ENCODE measurements around the gene DEXI.

The DEXI gene

DNA sequence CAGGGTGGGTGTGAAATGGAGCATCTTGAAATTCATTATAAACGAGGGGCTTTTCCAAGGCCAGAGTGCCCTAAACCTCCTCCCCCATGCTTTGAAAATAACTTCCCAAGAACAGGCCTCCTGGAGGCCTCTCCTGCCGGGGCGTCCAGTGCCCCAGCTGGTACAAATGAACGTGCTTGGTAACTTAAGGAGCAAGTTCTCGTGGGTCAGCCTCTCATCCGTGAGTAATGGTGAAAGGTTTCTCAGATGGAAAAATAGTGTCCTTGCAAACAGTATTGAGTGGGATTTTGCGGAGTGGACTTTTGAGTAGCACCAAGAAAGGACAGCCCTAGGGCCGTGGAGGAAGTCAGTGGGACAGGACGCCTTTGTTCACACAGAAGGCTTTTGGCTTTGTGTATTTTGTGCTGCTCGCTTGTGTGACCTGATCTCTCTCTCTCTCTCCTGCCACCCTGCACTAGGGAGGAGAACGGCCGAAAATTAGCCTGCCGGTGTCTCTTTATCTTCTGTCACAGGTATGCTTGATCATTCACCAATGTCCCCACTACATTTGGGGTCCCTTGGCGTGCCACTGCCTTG lies 36.7 kb upstream of the DEXI start:
- ChIA-PET POLR2A (no interaction called here), CTCF (no interaction called here)
- TF ChIP-seq FOXK2 (IDR thresholded peaks at IDR 0.05): no peak
- no peak for TF ChIP-seq L3MBTL2 (conservative IDR thresholded peaks at IDR 0.05)
- TF ChIP-seq, protein P1, sequence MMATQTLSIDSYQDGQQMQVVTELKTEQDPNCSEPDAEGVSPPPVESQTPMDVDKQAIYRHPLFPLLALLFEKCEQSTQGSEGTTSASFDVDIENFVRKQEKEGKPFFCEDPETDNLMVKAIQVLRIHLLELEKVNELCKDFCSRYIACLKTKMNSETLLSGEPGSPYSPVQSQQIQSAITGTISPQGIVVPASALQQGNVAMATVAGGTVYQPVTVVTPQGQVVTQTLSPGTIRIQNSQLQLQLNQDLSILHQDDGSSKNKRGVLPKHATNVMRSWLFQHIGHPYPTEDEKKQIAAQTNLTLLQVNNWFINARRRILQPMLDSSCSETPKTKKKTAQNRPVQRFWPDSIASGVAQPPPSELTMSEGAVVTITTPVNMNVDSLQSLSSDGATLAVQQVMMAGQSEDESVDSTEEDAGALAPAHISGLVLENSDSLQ (IDR thresholded peaks at IDR 0.05): no peak
- TF ChIP-seq FOXA1 (IDR thresholded peaks at IDR 0.05): no peak
- TF ChIP-seq TARDBP (IDR thresholded peaks at IDR 0.05): no peak
- no peak for DNase-seq (ENCODE audit: extremely low spot score)

- POLR2A ChIA-PET: no interaction called here
- TF ChIP-seq ZNF384 (IDR thresholded peaks at IDR 0.05) (no peak), FOXM1 (IDR thresholded peaks at IDR 0.05; ENCODE audit: borderline replicate concordance) (no peak), ELF4 (IDR thresholded peaks at IDR 0.05) (no peak), BHLHE40 (IDR thresholded peaks at IDR 0.05; ENCODE audit: borderline replicate concordance) (no peak), SP1 (IDR thresholded peaks at IDR 0.05) (no peak), CTBP1 (IDR thresholded peaks at IDR 0.05; ENCODE audit: borderline replicate concordance) (no peak), TARDBP (IDR thresholded peaks at IDR 0.05) (no peak), NFRKB (IDR thresholded peaks at IDR 0.05) (no peak), L3MBTL2 (conservative IDR thresholded peaks at IDR 0.05) (no peak), HDGF (IDR thresholded peaks at IDR 0.05; ENCODE audit: borderline replicate concordance) (no peak), ARNT (IDR thresholded peaks at IDR 0.05) (no peak), FOXA1 (IDR thresholded peaks at IDR 0.05) (no peak), LEF1 (IDR thresholded peaks at IDR 0.05; ENCODE audit: borderline replicate concordance) (no peak), SUZ12 (IDR thresholded peaks at IDR 0.05) (no peak)
- TF ChIP-seq, protein P1 (IDR thresholded peaks at IDR 0.05): no peak
- DNase-seq (ENCODE audit: extremely low spot score): no peak
- CTCF ChIA-PET: no interaction called here
Observed at GRCh38 chr16:10978124-10978523, 35.9 kb upstream of the DEXI start.

DNA sequence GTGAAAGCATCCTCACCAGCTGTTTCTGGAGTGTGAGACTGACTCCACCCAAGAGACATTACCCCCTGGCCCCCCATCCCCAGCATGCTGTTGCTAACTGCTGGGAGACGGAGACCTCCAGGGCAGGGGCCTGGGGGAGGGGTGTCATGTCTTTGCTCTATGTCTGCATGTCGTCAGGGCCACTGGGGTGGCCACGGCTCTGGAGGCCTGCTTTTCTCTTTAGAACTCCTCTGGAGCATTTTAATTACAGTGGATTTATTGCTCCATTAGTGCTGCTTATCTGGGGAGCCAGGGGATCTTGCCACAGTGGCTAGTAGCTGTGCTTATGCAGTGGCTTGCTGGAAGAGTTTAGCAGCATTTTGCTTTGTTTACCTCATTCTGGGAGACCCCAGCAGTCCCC lies 34.4 kb upstream of the DEXI start:
- no peak for DNase-seq (ENCODE audit: extremely low spot score)
- no peak for TF ChIP-seq HDGF (IDR thresholded peaks at IDR 0.05; ENCODE audit: borderline replicate concordance)
- TF ChIP-seq ARNT (IDR thresholded peaks at IDR 0.05): no peak
- no peak for TF ChIP-seq CTBP1 (IDR thresholded peaks at IDR 0.05; ENCODE audit: borderline replicate concordance)
- no peak for TF ChIP-seq LEF1 (IDR thresholded peaks at IDR 0.05; ENCODE audit: borderline replicate concordance)
- TF ChIP-seq SUZ12 (IDR thresholded peaks at IDR 0.05): no peak
- no peak for TF ChIP-seq L3MBTL2 (conservative IDR thresholded peaks at IDR 0.05)
- TF ChIP-seq, protein P1 (IDR thresholded peaks at IDR 0.05): peak; percentile 30; the same call in 1 of the 2 replicates
- TF ChIP-seq SP1 (IDR thresholded peaks at IDR 0.05): no peak
- ChIA-PET POLR2A (no interaction called here), CTCF (no interaction called here)

- no peak for TF ChIP-seq ELF4 (IDR thresholded peaks at IDR 0.05)
- TF ChIP-seq FOXK2 (IDR thresholded peaks at IDR 0.05): no peak
- DNase-seq (ENCODE audit: extremely low spot score): no peak
- ChIA-PET POLR2A (no interaction called here), CTCF (no interaction called here)
Observed at GRCh38 chr16:10972819-10973464, 30.7 kb upstream of the DEXI start.

DNA sequence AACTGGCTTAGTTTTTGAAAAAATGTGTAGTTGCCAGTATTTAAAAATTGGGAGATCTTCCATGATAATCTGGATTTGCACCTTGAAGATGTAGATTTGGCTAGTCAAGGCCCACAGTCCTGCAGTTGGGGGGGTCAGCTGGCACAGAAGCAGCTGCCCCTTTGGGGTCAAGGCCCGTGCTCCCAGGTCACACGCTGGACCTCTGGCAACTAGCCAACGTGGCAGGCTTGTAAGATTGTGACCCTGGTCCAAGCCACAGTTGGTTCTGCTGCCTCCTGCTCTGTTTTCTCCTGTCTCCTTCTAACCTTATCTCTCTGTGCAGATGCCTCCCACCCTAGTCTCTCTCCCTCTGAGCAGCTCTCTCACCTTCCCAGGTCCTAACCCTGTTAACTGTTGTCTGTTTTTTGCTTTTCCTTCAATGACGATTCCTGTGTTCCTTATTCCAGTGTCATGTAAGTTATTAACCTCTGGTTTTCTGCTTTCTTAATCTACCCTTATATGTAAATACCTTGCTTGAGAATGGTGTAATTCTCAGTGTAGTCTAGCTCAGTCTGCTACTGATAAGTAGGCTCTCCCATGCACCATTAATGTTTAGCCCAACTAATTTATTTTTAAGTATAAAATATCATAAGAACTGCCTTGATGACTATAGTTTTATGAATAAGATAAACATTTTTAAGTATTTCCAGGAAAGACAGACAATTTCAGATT lies 30.0 kb upstream of the DEXI start:
- TF ChIP-seq HDGF (IDR thresholded peaks at IDR 0.05; ENCODE audit: borderline replicate concordance): no peak
- TF ChIP-seq TARDBP (IDR thresholded peaks at IDR 0.05): no peak
- no peak for TF ChIP-seq NFRKB (IDR thresholded peaks at IDR 0.05)
- TF ChIP-seq FOXM1 (IDR thresholded peaks at IDR 0.05; ENCODE audit: borderline replicate concordance): no peak
- no peak for TF ChIP-seq FOXK2 (IDR thresholded peaks at IDR 0.05)
- no peak for TF ChIP-seq SUZ12 (IDR thresholded peaks at IDR 0.05)
- TF ChIP-seq BHLHE40 (IDR thresholded peaks at IDR 0.05; ENCODE audit: borderline replicate concordance): no peak
- TF ChIP-seq ARNT (IDR thresholded peaks at IDR 0.05): no peak
- no peak for TF ChIP-seq CTBP1 (IDR thresholded peaks at IDR 0.05; ENCODE audit: borderline replicate concordance)
- TF ChIP-seq LEF1 (IDR thresholded peaks at IDR 0.05; ENCODE audit: borderline replicate concordance): no peak
- TF ChIP-seq ZNF384 (IDR thresholded peaks at IDR 0.05): no peak
- no peak for TF ChIP-seq L3MBTL2 (conservative IDR thresholded peaks at IDR 0.05)
- TF ChIP-seq, protein P1 (IDR thresholded peaks at IDR 0.05): no peak
- no peak for TF ChIP-seq SP1 (IDR thresholded peaks at IDR 0.05)
- no peak for TF ChIP-seq FOXA1 (IDR thresholded peaks at IDR 0.05)
- POLR2A ChIA-PET: interaction anchor here (2.2 kb wide), 1 partner anchor 283 kb away, joined by 12 read pairs; the partner anchor contains the start of gene SOCS1
- DNase-seq (ENCODE audit: extremely low spot score): no peak
- CTCF ChIA-PET: interaction anchor here (1.5 kb wide), 1 partner anchor 284 kb away, joined by 5 read pairs; the partner anchor contains the start of gene SOCS1
